Mammary epithelial cell (primary cell): Measurements from ENCODE around the gene CA11.

Source experiments
- CTCF ChIP-seq, 2 donors: IDR thresholded peaks in 1 of 2; conservative IDR thresholded peaks in 1 of 2; 2 replicates each; pipeline ENCODE4 v1.5.1; 2011 to 2012; ENCODE audit warnings: inconsistent platforms in 2 of 2, low read length in 2 of 2, mild to moderate bottlenecking in 2 of 2, control low read depth in 1 of 2, low read depth in 1 of 2; ENCODE audit not compliant: insufficient read depth in 1 of 2; ENCODE audit errors: extremely low read depth in 1 of 2
- EZH2 ChIP-seq: IDR thresholded peaks from 2 replicates; pipeline ENCODE4 v1.6.1; 2012; ENCODE audit warnings: low read length, inconsistent platforms, borderline replicate concordance

GRCh38 chr19:48651683-48652048 lies 5.7 kb upstream of the CA11 start:
- TF ChIP-seq CTCF (conservative IDR thresholded peaks at IDR 0.05 in 1 of 2, IDR thresholded peaks at IDR 0.05 in 1 of 2; ENCODE audit: extremely low read depth in 1 of 2, insufficient read depth in 1 of 2, low read depth in 1 of 2, low read length in 2 of 2) (no peak), EZH2 (no peak)
